WTC11 (cell line): ENCODE measurements around the gene TKT. TPM values are rescaled to one million over a fixed set of nuclear protein-coding genes. Genes with fewer than 3 reads are reported as not detected.

Experiments used
- ATAC-seq: fragments of 200-7000 bp; cut with Tn5 transposase; 2 replicates; pipeline ENCODE4 v1.10.0; 2021; ENCODE audit warnings: mild to moderate bottlenecking, moderate library complexity
- CTCF ChIA-PET: fragments of 300-600 bp; sonication (Branson Sonifier 250); formaldehyde crosslinking; loops from one replicate; lab custom pipeline; 2021; ENCODE audit warnings: antibody characterized with exemption; lab: Charles Lee
- POLR2A ChIA-PET: fragments of 350-600 bp; sonication (Branson Sonifier 250); formaldehyde crosslinking; loops from one replicate; lab custom pipeline; 2021; ENCODE audit warnings: antibody characterized with exemption; lab: Charles Lee
- DNase-seq: peaks from one replicate; pipeline ENCODE4 v3.0.0; 2021; ENCODE audit warnings: low spot score
- H3K27ac Mint-ChIP-seq: 2 replicates; pipeline ENCODE4 v1.8.0; 2021; ENCODE audit warnings: mixed read lengths
- H3K27me3 Mint-ChIP-seq: 2 replicates; pipeline ENCODE4 v1.8.0; 2021; ENCODE audit warnings: low read depth, mild to moderate bottlenecking, moderate library complexity, mixed read lengths
- H3K36me3 Mint-ChIP-seq: 2 replicates; pipeline ENCODE4 v1.8.0; 2021; ENCODE audit warnings: mixed read lengths
- H3K4me1 Mint-ChIP-seq: 2 replicates; pipeline ENCODE4 v1.8.0; 2022; ENCODE audit warnings: mixed read lengths
- H3K4me3 Mint-ChIP-seq: 2 replicates; pipeline ENCODE4 v1.8.0; 2021; ENCODE audit warnings: mild to moderate bottlenecking, moderate library complexity, mixed read lengths
- H3K9me3 Mint-ChIP-seq: 2 replicates; pipeline ENCODE4 v1.8.0; 2021; ENCODE audit warnings: mixed read lengths
- ATF3 ChIP-seq: sonication (generic); formaldehyde crosslinking; conservative IDR thresholded peaks from 2 replicates; pipeline ENCODE4 v1.8.1; 2022; ENCODE audit warnings: mild to moderate bottlenecking, missing genetic modification reagents
- EMX1 ChIP-seq: fragments of 250-450 bp; sonication (Bioruptor Pico); IDR thresholded peaks from 2 replicates; pipeline ENCODE4 v1.8.0; 2021; ENCODE audit warnings: mild to moderate bottlenecking
- ESRRA ChIP-seq: sonication (generic); formaldehyde crosslinking; IDR thresholded peaks from 2 replicates; pipeline ENCODE4 v1.8.1; 2022; ENCODE audit warnings: mild to moderate bottlenecking, missing genetic modification reagents, borderline replicate concordance
- FOXP1 ChIP-seq: sonication (generic); formaldehyde crosslinking; IDR thresholded peaks from 2 replicates; pipeline ENCODE4 v1.8.0; 2022; ENCODE audit warnings: missing genetic modification reagents, mild to moderate bottlenecking, moderate library complexity, borderline replicate concordance
- FOXP4 ChIP-seq: sonication (generic); formaldehyde crosslinking; IDR thresholded peaks from 2 replicates; pipeline ENCODE4 v1.8.0; 2022; ENCODE audit warnings: mild to moderate bottlenecking, missing genetic modification reagents
- GTF2I ChIP-seq: fragments of 250-450 bp; sonication (Bioruptor Pico); conservative IDR thresholded peaks from 2 replicates; pipeline ENCODE4 v1.4.0; 2021; ENCODE audit warnings: mild to moderate bottlenecking
- NFATC4 ChIP-seq: fragments of 250-450 bp; sonication (Bioruptor Pico); IDR thresholded peaks from 2 replicates; pipeline ENCODE4 v1.9.0; 2021; ENCODE audit warnings: mild to moderate bottlenecking
- NFE2L1 ChIP-seq: sonication (generic); formaldehyde crosslinking; IDR thresholded peaks from 2 replicates; pipeline ENCODE4 v1.8.1; 2023; ENCODE audit warnings: missing genetic modification reagents
- NFYB ChIP-seq: sonication (generic); formaldehyde crosslinking; conservative IDR thresholded peaks from 2 replicates; pipeline ENCODE4 v1.8.0; 2022; ENCODE audit warnings: low read depth, missing genetic modification reagents
- NR2C2 ChIP-seq: sonication (generic); formaldehyde crosslinking; IDR thresholded peaks from 2 replicates; pipeline ENCODE4 v1.8.0; 2022; ENCODE audit warnings: mild to moderate bottlenecking, missing genetic modification reagents
- PREB ChIP-seq: sonication (generic); formaldehyde crosslinking; IDR thresholded peaks from 2 replicates; pipeline ENCODE4 v1.8.1; 2022; ENCODE audit warnings: mild to moderate bottlenecking, missing genetic modification reagents, moderate library complexity, borderline replicate concordance
- SMAD3 ChIP-seq: sonication (generic); formaldehyde crosslinking; IDR thresholded peaks from 2 replicates; pipeline ENCODE4 v1.8.0; 2022; ENCODE audit warnings: missing genetic modification reagents, mild to moderate bottlenecking, borderline replicate concordance
- ZMAT4 ChIP-seq: fragments of 250-450 bp; sonication (Bioruptor Pico); IDR thresholded peaks from 2 replicates; pipeline ENCODE4 v1.9.0; 2021; ENCODE audit warnings: mild to moderate bottlenecking
- ZNF317 ChIP-seq: sonication (generic); formaldehyde crosslinking; IDR thresholded peaks from 2 replicates; pipeline ENCODE4 v1.8.1; 2023; ENCODE audit warnings: low read depth, mild to moderate bottlenecking, moderate library complexity, missing genetic modification reagents, borderline replicate concordance
- total RNA-seq: library from RNA; stranded (reverse); gene quantifications from 3 replicates; pipeline ENCODE4 v1.2.3, GENCODE V29; 2021
- TF ChIP-seq, protein P1 (sequence below): fragments of 250-450 bp; sonication (Bioruptor Pico); IDR thresholded peaks from 2 replicates; pipeline ENCODE4 v1.9.0; 2021; ENCODE audit warnings: moderate library complexity, mild to moderate bottlenecking, inconsistent platforms, borderline replicate concordance
- TF ChIP-seq, protein P2 (sequence below): sonication (generic); formaldehyde crosslinking; IDR thresholded peaks from 2 replicates; pipeline ENCODE4 v1.8.0; 2022; ENCODE audit warnings: mild to moderate bottlenecking, missing genetic modification reagents
- TF ChIP-seq, protein P3 (sequence below): sonication (generic); formaldehyde crosslinking; IDR thresholded peaks from 2 replicates; pipeline ENCODE4 v1.8.0; 2022; ENCODE audit warnings: mild to moderate bottlenecking, missing genetic modification reagents

TKT gene
- total RNA-seq, 1 experiment from 2014 or later, result 1,040 TPM

- ChIA-PET CTCF (interaction anchor here (0.7 to 1.8 kb wide), 6 partner anchors 11 to 123 kb away, joined by 3 to 7 read pairs (median 3); no protein-coding TSS in a partner anchor), POLR2A (no interaction called here)
- H3K36me3 Mint-ChIP-seq, result peaks cover 86% of the 10 kb centered on the region
- no peaks in the 10 kb centered on the region for H3K27me3 Mint-ChIP-seq
- TF ChIP-seq NFYB (CRISPR knock-in tag) (no peak), FOXP4 (CRISPR knock-in tag) (peak; percentile 63; the same call in 1 of the 2 replicates), GTF2I (no peak), NFE2L1 (CRISPR knock-in tag) (no peak), FOXP1 (peak; percentile 42; the same call in 1 of the 2 replicates)
- TF ChIP-seq, protein P1, sequence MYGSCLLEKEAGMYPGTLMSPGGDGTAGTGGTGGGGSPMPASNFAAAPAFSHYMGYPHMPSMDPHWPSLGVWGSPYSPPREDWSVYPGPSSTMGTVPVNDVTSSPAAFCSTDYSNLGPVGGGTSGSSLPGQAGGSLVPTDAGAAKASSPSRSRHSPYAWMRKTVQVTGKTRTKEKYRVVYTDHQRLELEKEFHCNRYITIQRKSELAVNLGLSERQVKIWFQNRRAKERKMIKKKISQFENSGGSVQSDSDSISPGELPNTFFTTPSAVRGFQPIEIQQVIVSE, result no peak
- H3K4me1 Mint-ChIP-seq, result peaks cover 4% of the 10 kb centered on the region; the same call in 1 of the 2 replicates
- H3K9me3 Mint-ChIP-seq, result no peaks in the 10 kb centered on the region
- H3K27ac Mint-ChIP-seq, result peak overlapping the region; percentile 72
- ATAC-seq, result no peak
- DNase-seq, result no peak
- H3K4me3 Mint-ChIP-seq, result no peak overlapping the region
Measured at GRCh38 chr3:53232641-53233377, 23.0 kb downstream of the TKT start.

DNA sequence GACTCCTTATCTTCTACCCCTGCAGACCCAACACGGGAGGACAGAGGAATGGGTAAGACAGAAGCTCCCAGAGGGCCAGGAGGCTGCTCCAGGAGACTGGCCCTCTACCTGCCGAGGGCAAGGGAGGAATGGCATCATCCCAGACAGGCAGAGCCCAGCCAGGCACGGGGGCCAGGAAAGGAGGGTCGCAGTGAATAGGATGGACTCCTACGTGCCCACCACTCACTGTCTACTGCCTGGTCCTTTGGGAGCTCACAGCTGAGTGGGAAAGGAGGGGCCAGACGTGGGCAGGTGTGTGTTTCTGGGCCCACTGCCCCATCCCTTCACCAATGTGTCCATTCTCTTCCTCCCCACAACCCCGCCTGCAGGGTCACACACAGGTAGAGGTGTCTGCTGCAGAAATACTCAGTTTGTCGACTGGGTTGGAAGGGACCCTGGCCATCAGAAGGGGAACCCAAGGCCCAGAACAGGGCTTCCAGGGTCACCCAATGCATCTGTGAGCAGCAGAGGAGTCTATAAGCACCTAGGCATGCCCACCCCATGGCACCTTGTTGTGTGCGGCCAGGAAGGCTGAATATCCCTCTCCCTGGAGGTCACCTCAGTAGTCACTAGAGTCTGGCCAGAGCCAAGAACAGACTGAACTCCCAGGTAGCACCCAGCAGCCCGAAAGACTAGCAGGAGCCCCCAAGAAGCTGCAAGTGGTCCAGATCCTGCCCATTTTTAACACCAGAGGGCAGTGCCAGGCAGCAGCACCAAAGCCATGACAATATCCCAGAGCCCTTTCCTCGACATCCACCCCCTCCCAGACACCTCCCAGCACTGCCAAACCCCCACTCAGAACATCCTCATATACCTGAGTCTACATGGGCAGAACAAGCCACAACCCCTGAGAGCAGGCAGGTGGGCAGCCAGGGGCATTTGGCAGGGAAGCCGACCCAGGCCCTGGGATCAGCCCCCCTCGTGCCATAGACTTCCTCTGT lies 24.0 kb downstream of the TKT start:
- Mint-ChIP-seq H3K27me3 (no peaks in the 10 kb centered on the region), H3K4me1 (peaks cover 4% of the 10 kb centered on the region; the same call in 1 of the 2 replicates), H3K9me3 (no peaks in the 10 kb centered on the region)
- ATAC-seq, result no peak
- CTCF ChIA-PET, result interaction anchor here (0.7 to 3.0 kb wide), 5 partner anchors 10 to 122 kb away, joined by 3 to 8 read pairs (median 4); no protein-coding TSS in a partner anchor
- TF ChIP-seq SMAD3 (CRISPR knock-in tag) (no peak), PREB (CRISPR knock-in tag) (no peak), FOXP1 (no peak), NR2C2 (CRISPR knock-in tag) (no peak), NFATC4 (CRISPR knock-in tag) (no peak), ATF3 (CRISPR knock-in tag) (no peak), ZNF317 (CRISPR knock-in tag) (no peak), ZMAT4 (no peak), EMX1 (CRISPR knock-in tag) (no peak), ESRRA (CRISPR knock-in tag) (no peak)
- TF ChIP-seq, protein P2, sequence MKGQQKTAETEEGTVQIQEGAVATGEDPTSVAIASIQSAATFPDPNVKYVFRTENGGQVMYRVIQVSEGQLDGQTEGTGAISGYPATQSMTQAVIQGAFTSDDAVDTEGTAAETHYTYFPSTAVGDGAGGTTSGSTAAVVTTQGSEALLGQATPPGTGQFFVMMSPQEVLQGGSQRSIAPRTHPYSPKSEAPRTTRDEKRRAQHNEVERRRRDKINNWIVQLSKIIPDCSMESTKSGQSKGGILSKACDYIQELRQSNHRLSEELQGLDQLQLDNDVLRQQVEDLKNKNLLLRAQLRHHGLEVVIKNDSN, result no peak
- TF ChIP-seq, protein P3, sequence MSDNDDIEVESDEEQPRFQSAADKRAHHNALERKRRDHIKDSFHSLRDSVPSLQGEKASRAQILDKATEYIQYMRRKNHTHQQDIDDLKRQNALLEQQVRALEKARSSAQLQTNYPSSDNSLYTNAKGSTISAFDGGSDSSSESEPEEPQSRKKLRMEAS, result no peak
- TF ChIP-seq, all 79 proteins: peak for 0
- Mint-ChIP-seq H3K27ac (no peak overlapping the region), H3K4me3 (no peak overlapping the region), H3K36me3 (peaks cover 88% of the 10 kb centered on the region)
- no peak for DNase-seq
- POLR2A ChIA-PET, result no interaction called here
